ENCODE data around the gene GAL.

Gene GAL

DNA sequence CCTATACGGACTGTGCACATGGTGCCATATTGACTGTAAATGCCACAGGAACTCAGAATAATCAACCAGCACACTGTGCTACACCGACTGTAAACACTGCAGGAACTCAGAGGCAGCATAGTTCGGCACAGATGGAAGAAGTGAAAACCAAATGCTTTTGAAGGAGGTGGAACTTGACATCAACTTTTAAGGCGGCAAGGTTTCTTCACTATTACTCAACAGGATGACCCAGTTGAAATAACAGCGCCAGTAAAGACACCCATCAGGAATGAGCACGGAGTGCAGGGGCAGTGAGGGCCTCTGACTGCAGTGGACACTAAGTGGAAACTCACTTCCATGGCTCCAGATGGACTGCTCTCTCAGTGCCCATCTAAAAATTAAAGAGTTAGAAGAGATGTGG, 51.3 kb downstream of the GAL start:
- Histone ChIP-seq H3K9ac (ENCODE audit: low read depth, low read length, poor library complexity, severe bottlenecking) (no peak overlapping the region), H3K4me3 (ENCODE audit: low read length, poor library complexity, severe bottlenecking) (no peak overlapping the region), H3K9me3 (ENCODE audit: insufficient read depth, low read depth, low read length) (no peaks in the 10 kb centered on the region), H3K4me2 (ENCODE audit: low read depth, low read length, poor library complexity, severe bottlenecking) (no peak overlapping the region), H2AFZ (ENCODE audit: low read length) (no peak overlapping the region), H4K20me1 (ENCODE audit: insufficient read depth, low read length, poor library complexity, severe bottlenecking) (no peaks in the 10 kb centered on the region), H3K36me3 (ENCODE audit: insufficient read depth, low read length) (no peaks in the 10 kb centered on the region), H3K27me3 (ENCODE audit: insufficient read depth, low read length, poor library complexity, severe bottlenecking) (no peaks in the 10 kb centered on the region), H3K9me2 (replicated peaks; ENCODE audit: low read depth, low read length) (no peaks in the 10 kb centered on the region), H3F3A (ENCODE audit: low read depth) (no peaks in the 10 kb centered on the region), H3K4me1 (ENCODE audit: insufficient read depth, low read length, poor library complexity, severe bottlenecking) (no peaks in the 10 kb centered on the region), H3K79me2 (ENCODE audit: insufficient read depth, low read length) (no peaks in the 10 kb centered on the region)
- no peak for TF ChIP-seq EZH2phosphoT487 (IDR thresholded peaks at IDR 0.05; ENCODE audit: borderline replicate concordance)
- no peak for TF ChIP-seq CTCF (conservative IDR thresholded peaks at IDR 0.05; ENCODE audit: low read length)
